SK-N-SH (cell line): ENCODE data around the gene ZNF827.

ENCODE experiments used
- CTCF ChIP-seq: fragments of 200-600 bp; sonication (generic); IDR thresholded peaks from 2 replicates; pipeline ENCODE4 v1.6.1; 2017; ENCODE audit warnings: antibody characterized with exemption, mild to moderate bottlenecking, moderate library complexity
- EP300 ChIP-seq, 2 experiments: IDR thresholded peaks; 2 replicates each; pipeline versions ENCODE4 v1.4.0 to v1.6.1; 2012; ENCODE audit warnings: borderline replicate concordance in 1 of 2, low read depth in 1 of 2, low read length in 1 of 2
- FOXM1 ChIP-seq: IDR thresholded peaks from 2 replicates; pipeline ENCODE4 v1.4.0; 2012; ENCODE audit warnings: low read depth, mild to moderate bottlenecking
- GABPA ChIP-seq: IDR thresholded peaks from 2 replicates; pipeline ENCODE4 v1.4.0; 2012; ENCODE audit warnings: low read depth, mild to moderate bottlenecking
- IRF3 ChIP-seq: fragments of 150-350 bp; IDR thresholded peaks from 2 replicates; pipeline ENCODE4 v1.6.1; 2016; ENCODE audit warnings: mild to moderate bottlenecking, low read depth, low read length
- MAX ChIP-seq: IDR thresholded peaks from 2 replicates; pipeline ENCODE4 v1.4.0; 2012; ENCODE audit warnings: low read depth
- RAD21 ChIP-seq: IDR thresholded peaks from 2 replicates; pipeline ENCODE4 v1.6.1; 2012; ENCODE audit warnings: mild to moderate bottlenecking, low read length
- RCOR1 ChIP-seq: fragments of 150-350 bp; IDR thresholded peaks from 2 replicates; pipeline ENCODE4 v1.6.1; 2017; ENCODE audit warnings: antibody characterized with exemption, low read length

GRCh38 chr4:145808848-145809512, 129.6 kb downstream of the ZNF827 start:
- TF ChIP-seq RAD21 (no peak), EP300 (IDR thresholded peaks at IDR 0.05; ENCODE audit: borderline replicate concordance in 1 of 2, low read depth in 1 of 2, low read length in 1 of 2) (no peak), CTCF (no peak), IRF3 (no peak), GABPA (no peak), FOXM1 (no peak), MAX (no peak), RCOR1 (no peak)
